HFFc6 (cell line): Measurements from ENCODE around the gene SPX. TPM values are rescaled to one million over a fixed set of nuclear protein-coding genes. Genes with fewer than 3 reads are reported as not detected.

ENCODE experiments used
- DNase-seq: peaks from one replicate; pipeline ENCODE4 v3.0.0-alpha.2; 2018
- H3K27ac Mint-ChIP-seq: 2 replicates; pipeline ENCODE4 v1.8.0; 2020; ENCODE audit warnings: mild to moderate bottlenecking, mixed read lengths
- H3K27me3 Mint-ChIP-seq: 2 replicates; pipeline ENCODE4 v1.8.0; 2021; ENCODE audit warnings: mild to moderate bottlenecking, moderate library complexity, mixed read lengths; ENCODE audit not compliant: insufficient read depth
- H3K36me3 Mint-ChIP-seq: 2 replicates; pipeline ENCODE4 v1.8.0; 2021; ENCODE audit warnings: low read depth, mixed read lengths
- H3K4me1 Mint-ChIP-seq: 2 replicates; pipeline ENCODE4 v1.8.0; 2020; ENCODE audit warnings: low read depth, mixed read lengths
- H3K4me3 Mint-ChIP-seq: 2 replicates; pipeline ENCODE4 v1.8.0; 2020; ENCODE audit warnings: mild to moderate bottlenecking, moderate library complexity, mixed read lengths
- H3K9me3 Mint-ChIP-seq: 2 replicates; pipeline ENCODE4 v1.8.0; 2020; ENCODE audit warnings: mild to moderate bottlenecking, mixed read lengths
- total RNA-seq, 6 experiments: library from RNA; stranded (reverse); fragmentation: NEBNext Ultra II Directional; extraction: Animal tissue kit (Norgen Biotek cat#: 25700); gene quantifications; 2 replicates in 1 of 6; 3 replicates in 5 of 6; pipeline ENCODE4 v1.2.3, GENCODE V29; 2021
- TF ChIP-seq, protein P1 (sequence below): fragments of 200-600 bp; sonication (generic); IDR thresholded peaks from 2 replicates; pipeline ENCODE4 v1.5.0; 2021; ENCODE audit warnings: antibody characterized with exemption, mild to moderate bottlenecking

The SPX gene
- total RNA-seq, 6 experiments from 2014 or later, result not detected

DNA sequence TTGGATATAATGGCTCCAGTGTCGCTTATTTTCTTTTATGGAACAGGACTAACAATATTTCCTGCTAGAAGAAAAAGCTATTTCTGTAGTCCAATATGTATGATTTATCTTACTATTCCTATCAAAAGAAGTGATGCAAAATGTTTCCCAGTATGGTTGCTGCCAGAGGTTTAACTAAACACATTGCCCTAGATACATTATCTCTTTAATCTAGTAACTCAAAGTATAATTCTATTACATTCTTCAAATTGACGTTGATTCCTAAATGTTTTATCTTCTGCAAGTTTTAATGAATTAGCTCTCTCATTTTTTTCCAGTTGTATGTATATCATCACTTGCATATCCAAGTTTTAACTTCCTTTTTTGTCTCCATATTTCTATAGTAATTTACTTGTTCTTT lies 50.3 kb downstream of the SPX start:
- peaks cover 4% of the 10 kb centered on the region; the same call in 1 of the 2 replicates for H3K27me3 Mint-ChIP-seq

DNA sequence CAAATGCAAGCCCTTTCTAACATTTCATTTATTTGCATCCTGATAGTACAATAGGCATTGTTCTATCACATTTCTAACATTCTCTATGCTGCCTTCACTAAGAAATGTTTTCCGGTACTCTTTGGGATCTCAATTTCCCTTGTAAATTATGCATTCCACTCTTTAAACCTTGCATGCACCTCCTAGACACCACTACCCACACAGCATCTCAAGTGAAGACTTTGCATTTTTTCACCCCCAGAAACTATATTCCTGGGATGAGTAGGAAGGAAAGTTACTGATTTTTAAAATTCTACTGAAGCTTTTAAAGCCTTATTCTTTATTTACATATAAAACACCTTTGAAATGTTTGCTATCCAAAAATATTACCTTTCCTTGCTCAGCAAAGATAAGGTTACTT lies 51.4 kb downstream of the SPX start:
- DNase-seq, result no peak
- Mint-ChIP-seq H3K36me3 (no peaks in the 10 kb centered on the region), H3K4me1 (no peaks in the 10 kb centered on the region), H3K27me3 (peaks cover 4% of the 10 kb centered on the region), H3K9me3 (no peaks in the 10 kb centered on the region), H3K27ac (no peak overlapping the region), H3K4me3 (no peak overlapping the region)
- TF ChIP-seq, protein P1, sequence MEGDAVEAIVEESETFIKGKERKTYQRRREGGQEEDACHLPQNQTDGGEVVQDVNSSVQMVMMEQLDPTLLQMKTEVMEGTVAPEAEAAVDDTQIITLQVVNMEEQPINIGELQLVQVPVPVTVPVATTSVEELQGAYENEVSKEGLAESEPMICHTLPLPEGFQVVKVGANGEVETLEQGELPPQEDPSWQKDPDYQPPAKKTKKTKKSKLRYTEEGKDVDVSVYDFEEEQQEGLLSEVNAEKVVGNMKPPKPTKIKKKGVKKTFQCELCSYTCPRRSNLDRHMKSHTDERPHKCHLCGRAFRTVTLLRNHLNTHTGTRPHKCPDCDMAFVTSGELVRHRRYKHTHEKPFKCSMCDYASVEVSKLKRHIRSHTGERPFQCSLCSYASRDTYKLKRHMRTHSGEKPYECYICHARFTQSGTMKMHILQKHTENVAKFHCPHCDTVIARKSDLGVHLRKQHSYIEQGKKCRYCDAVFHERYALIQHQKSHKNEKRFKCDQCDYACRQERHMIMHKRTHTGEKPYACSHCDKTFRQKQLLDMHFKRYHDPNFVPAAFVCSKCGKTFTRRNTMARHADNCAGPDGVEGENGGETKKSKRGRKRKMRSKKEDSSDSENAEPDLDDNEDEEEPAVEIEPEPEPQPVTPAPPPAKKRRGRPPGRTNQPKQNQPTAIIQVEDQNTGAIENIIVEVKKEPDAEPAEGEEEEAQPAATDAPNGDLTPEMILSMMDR, result no peak

More for the DNA sequence above, 50.3 kb downstream of the SPX start:
- Mint-ChIP-seq H3K4me1 (no peaks in the 10 kb centered on the region), H3K27ac (no peak overlapping the region), H3K4me3 (no peak overlapping the region), H3K36me3 (no peaks in the 10 kb centered on the region), H3K9me3 (no peaks in the 10 kb centered on the region)
- no peak for DNase-seq
- TF ChIP-seq, protein P1, result no peak

DNA sequence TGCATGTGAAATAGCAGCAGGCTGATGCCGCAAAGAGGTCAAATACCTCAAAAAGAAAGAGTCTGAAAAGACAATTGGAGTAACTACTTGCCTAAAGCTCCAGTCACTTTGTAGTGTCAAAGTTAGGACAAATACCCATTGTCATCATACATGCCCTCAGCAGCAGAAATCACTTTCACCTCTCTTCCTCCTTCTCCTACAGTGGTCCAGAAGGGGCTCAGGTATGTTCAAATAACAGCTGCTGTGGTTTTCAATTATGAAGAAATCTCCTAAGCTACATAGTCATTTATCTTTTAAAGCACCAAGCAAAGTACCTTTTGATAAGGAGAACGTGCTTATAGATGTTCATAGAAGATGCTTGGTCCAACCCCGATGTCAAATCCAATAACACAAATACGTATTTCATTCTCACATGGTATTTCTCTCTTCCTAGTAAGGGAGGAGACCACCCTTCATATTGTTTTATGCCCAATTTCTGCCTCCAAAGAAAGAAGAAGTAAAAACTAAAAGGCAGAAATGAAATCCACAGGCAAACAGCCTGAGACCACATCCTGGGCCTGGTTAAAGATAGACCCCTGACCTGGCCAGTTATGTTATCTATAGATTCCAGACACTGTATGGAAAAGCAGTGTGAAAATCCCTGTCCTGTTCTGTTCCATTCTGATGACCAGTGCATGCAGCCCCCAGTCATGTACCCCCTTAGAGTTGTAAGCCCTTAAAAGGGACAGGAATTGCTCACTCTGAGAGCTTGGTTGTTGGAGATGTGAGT lies 54.8 kb downstream of the SPX start:
- Mint-ChIP-seq H3K4me1 (no peaks in the 10 kb centered on the region), H3K27ac (no peak overlapping the region), H3K27me3 (peaks cover 2% of the 10 kb centered on the region; the same call in 1 of the 2 replicates), H3K9me3 (no peaks in the 10 kb centered on the region), H3K36me3 (no peaks in the 10 kb centered on the region), H3K4me3 (no peak overlapping the region)
- TF ChIP-seq, protein P1, result no peak
- DNase-seq, result no peak

Other genes starting within 250 kb of the SPX start
- not detected for gene SLCO1A2, start 191.4 kb upstream of the SPX start, total RNA-seq
- gene IAPP, start 153.4 kb upstream of the SPX start, total RNA-seq, result not detected
- 10 to 100 TPM; 10.1 to 13.3 (median 10.5) TPM for gene PYROXD1, start 88.6 kb upstream of the SPX start, total RNA-seq
- gene RECQL, start 24.7 kb upstream of the SPX start, total RNA-seq, result 10 to 100 TPM; 34.9 to 43.6 (median 39.2) TPM
- 100 to 1,000 TPM in 1 of 6 experiments, 10 to 100 TPM in 5; 78.8 to 115 (median 98.1) TPM for gene GOLT1B, start 24.5 kb upstream of the SPX start, total RNA-seq
- gene GYS2, start 78.6 kb downstream of the SPX start, total RNA-seq, result not detected
- 100 to 1,000 TPM; 635 to 852 (median 715) TPM for gene LDHB, start 131.5 kb downstream of the SPX start, total RNA-seq
- gene KCNJ8, start 248.4 kb downstream of the SPX start, total RNA-seq, result 1 to 10 TPM in 5 of 6 experiments, under 1 TPM in 1; 0.69 to 8.9 (median 8.0) TPM